DLD1 (cell line): ENCODE measurements around the gene BMPR2.
"Not testable (repeated sequence)": the region's sequence is repeated elsewhere in the genome, so short reads cannot be mapped to it uniquely, and the experiment has no call there.

ENCODE experiments used
- in situ Hi-C: cut with HindIII; loops from 2 replicates; pipeline ENCODE4 v1.10.0; 2017; ENCODE audit warnings: low sequenced_read_pairs

The BMPR2 gene

GRCh38 chr2:202375609-202376408 lies at the start of gene BMPR2:
TSS of gene BMPR2 (plus strand) at chr2:202376327. CDS start at chr2:202377475, 1,148 bp downstream.
- in situ Hi-C loops, result no loop called here

GRCh38 chr2:202327858-202328257 lies 48.3 kb upstream of the BMPR2 start:
- in situ Hi-C loops, result no loop called here

GRCh38 chr2:202335791-202336467 lies 40.2 kb upstream of the BMPR2 start:
- in situ Hi-C loops, result no loop called here

- in situ Hi-C loops, result no loop called here
These were observed 39.0 kb upstream of the BMPR2 start for GRCh38 chr2:202337151-202337550.

- in situ Hi-C loops, result no loop called here
These were observed 38.3 kb upstream of the BMPR2 start for GRCh38 chr2:202337706-202338346.

GRCh38 chr2:202339071-202339870 lies 36.9 kb upstream of the BMPR2 start:
- in situ Hi-C loops, result no loop called here

- in situ Hi-C loops, result no loop called here
These were observed 31.9 kb upstream of the BMPR2 start for GRCh38 chr2:202344178-202344577.

GRCh38 chr2:202346180-202346579 lies 29.9 kb upstream of the BMPR2 start:
- in situ Hi-C loops, result no loop called here

GRCh38 chr2:202353430-202353829 lies 22.7 kb upstream of the BMPR2 start:
- in situ Hi-C loops, result no loop called here

GRCh38 chr2:202355993-202356505 lies 20.1 kb upstream of the BMPR2 start:
- in situ Hi-C loops, result no loop called here

- in situ Hi-C loops, result not testable (repeated sequence)
These were observed 17.2 kb upstream of the BMPR2 start for GRCh38 chr2:202358924-202359323.

- in situ Hi-C loops, result no loop called here
These were observed 15.5 kb upstream of the BMPR2 start for GRCh38 chr2:202360646-202361045.

GRCh38 chr2:202361108-202361507 lies 15.0 kb upstream of the BMPR2 start:
- in situ Hi-C loops, result no loop called here

- in situ Hi-C loops, result no loop called here
These were observed 2.6 kb upstream of the BMPR2 start for GRCh38 chr2:202373490-202373889.

- in situ Hi-C loops, result not testable (repeated sequence)
These were observed 1.7 kb upstream of the BMPR2 start for GRCh38 chr2:202374383-202374782.

GRCh38 chr2:202375033-202375608 lies 1.0 kb upstream of the BMPR2 start:
- in situ Hi-C loops, result no loop called here

GRCh38 chr2:202376460-202377206 lies 506 bp downstream of the BMPR2 start:
- in situ Hi-C loops, result no loop called here

- in situ Hi-C loops, result no loop called here
These were observed 1.2 kb downstream of the BMPR2 start for GRCh38 chr2:202377207-202377761.

- in situ Hi-C loops, result no loop called here
These were observed 1.9 kb downstream of the BMPR2 start for GRCh38 chr2:202378001-202378400.
